ENCODE measurements around the gene RASA1.

RASA1 gene

DNA sequence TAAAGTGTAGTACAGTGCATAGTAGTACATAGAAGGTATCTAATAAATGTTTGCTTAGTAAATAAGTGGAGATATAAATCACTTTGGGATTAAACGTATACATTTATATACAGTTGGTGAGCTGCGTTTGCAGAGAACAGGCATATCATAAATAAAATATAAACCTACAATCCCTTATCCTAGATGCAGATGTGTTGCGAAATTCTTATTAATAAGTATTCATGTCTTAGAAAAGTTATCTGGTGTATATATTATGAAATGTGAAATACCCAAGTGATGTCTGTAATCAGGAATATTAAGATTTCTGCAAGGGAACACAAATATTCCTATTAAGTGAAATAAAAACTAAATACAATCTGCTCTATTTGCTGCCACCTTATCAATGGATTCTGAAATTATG is 136.2 kb downstream of the RASA1 start:
- no peak for DNase-seq (ENCODE audit: low read depth)

DNA sequence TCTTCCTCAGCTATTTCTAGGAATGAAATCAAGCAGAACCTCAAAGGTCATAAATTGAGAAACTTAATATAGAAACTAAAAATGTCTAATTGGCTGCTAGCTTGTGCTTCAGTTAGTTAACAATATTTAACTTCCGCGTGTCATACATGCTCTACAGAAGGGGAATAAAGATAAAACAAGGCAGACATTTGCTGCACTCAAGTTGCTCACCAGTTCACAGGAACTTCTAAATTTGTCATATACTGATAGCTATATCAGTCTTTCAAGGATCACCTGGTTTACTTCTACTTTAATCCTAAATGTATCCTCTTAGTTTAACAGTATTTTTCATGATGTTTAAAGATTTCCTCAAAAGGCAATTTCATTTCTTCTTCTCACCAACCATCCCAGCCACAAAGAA is 136.7 kb downstream of the RASA1 start:
- no peak for DNase-seq (ENCODE audit: low read depth)

- no peak for DNase-seq (ENCODE audit: low read depth)
Observed at GRCh38 chr5:87405472-87406155, 137.9 kb downstream of the RASA1 start.

DNA sequence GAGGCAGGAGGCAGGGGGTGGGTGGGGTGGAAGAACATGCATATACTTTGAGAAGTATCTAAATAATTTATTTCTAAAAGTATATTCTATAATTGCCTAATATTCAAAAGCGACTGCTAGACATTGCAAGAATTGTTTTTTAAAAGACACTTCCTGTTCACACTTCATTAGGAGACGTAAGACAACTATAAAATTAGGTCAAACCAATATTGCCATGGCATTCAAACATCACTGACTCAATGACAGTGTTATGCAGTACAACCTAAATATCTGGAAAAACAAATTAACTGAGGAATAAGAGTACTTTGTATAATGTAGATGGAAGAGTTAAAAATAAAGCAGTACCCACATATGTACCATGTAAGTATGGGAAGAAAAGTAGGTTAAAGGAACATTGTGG is 140.5 kb downstream of the RASA1 start:
- DNase-seq (ENCODE audit: low read depth) = no peak

- DNase-seq (ENCODE audit: low read depth) = no peak
Observed at GRCh38 chr5:87410931-87411330, 143.2 kb downstream of the RASA1 start.

- no peak for DNase-seq (ENCODE audit: low read depth)
Observed at GRCh38 chr5:87411586-87411972, 143.9 kb downstream of the RASA1 start.

DNA sequence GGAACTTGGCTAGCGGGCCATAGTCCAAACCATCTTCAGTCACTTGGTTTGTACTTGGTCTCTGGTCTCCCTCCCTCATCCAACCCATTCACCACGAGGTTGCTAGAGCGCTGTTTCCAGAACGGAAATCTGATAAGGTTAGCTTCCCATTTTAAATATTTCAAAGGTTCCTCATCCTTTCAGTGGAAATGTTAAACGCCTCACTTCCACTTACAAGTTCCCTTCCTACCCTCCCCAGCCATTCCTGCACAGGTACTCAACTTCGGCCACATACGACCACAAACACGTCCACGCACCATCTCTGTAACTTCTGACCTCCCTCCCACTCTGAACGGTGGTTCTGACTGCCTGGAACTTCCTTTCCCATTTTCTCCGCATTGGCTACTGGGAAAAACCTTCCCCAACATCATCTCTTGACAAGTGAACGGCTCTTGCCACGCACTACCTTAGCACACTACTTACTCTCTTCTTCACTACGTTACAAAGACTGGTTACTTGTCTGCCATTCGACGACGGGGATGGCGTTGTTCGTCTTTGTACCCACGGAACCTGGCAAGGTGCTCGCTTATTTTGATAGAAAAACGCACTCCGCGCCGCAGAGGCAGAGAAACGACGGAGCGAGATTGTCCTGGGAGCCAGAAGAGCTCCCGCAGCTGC is 144.4 kb downstream of the RASA1 start:
- no peak for DNase-seq (ENCODE audit: low read depth)

GRCh38 chr5:87412630-87413342 is 145.1 kb downstream of the RASA1 start, which contains the start of gene CCNH:
Gene CCNH (minus strand): TSS chr5:87412930. CDS start chr5:87412794, 136 bp downstream.
- DNase-seq (ENCODE audit: low read depth) = peak; percentile 95

GRCh38 chr5:87413343-87413645 is 145.6 kb downstream of the RASA1 start:
- DNase-seq (ENCODE audit: low read depth) = no peak

DNA sequence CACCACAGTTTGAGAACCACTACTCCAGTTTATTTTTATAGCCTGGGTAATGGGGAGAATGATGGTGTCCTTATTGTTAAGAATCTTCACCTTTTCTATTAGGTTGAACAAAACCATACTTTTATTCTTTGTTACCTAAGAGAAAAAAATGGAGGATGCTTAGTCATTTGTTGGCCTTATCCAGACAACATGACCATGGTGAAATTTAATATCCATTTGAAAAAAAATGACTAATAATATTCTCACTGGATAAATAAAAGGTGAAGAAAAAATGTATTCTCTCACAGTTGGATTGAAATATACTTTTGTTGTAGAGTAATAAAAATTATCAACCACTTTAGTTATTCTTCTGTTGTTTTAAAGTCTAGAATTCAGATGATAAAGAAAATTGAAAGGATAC is 150.8 kb downstream of the RASA1 start:
- DNase-seq (ENCODE audit: low read depth) = no peak

DNA sequence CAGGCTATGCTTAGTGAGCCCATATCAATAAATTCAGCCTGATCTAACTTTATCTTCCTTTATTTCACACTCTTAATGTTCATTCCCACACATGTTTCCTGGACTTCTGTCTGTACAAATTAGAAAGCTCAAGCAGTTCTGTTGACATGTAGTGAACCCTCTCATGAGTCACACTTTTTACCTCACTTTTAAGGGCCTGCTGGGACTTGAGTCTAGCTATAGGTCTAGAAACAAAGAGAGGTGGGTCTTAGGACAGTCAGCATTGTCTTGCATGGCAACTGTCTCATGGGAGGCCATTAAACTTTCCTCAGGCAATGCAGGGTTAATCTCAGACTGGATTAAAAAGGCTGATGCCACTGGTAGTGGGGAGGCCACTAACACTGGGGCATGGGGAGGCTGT is 153.6 kb downstream of the RASA1 start:
- DNase-seq (ENCODE audit: low read depth) = no peak

DNA sequence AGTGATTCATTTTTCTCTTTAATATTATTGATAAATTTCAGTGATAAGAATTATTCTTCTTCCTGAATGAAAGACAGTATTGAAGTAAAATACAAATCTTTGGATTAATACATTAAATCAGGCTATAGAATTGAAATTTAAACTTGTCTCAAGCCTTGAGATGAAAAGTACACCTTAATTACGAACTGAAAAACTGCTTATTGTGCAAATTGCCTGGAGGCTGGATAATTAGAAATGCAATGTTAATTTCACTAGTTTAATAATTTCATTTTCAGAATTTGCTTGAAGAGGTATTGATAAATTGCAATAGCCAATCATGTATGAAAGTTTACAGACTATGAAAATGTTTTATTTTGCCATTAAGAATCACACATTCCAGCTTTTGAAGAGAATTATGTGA is 156.1 kb downstream of the RASA1 start:
- DNase-seq (ENCODE audit: low read depth) = no peak

DNA sequence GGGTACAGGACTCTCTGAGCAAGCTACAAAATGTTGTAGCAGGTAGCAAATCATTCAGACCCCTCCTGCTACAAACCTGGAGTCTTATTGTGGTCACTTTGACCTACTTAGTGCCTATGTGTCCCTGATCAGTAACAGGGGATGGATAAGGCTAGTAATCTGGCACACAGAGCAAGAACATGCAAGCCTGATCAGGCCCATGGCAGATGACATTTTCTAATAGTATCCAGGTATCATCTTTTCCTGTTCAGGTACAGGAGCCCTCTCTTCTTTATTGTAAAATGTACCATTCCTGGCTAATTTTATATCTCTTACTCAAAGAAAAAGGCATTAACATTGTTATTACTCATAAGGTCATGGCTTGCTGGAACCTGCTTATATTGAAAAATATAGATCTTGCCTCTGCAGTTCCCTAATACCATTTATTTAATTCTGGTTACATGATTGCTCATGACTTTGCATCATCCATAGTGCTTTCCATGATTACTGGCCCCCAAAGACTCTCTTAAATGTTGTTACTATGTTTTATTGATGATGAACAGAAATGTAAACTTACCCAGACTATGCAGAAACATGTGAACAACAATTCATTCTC is 163.3 kb downstream of the RASA1 start:
- no peak for DNase-seq (ENCODE audit: low read depth)

- DNase-seq (ENCODE audit: low read depth) = no peak
Observed at GRCh38 chr5:87432460-87432859, 164.8 kb downstream of the RASA1 start.

- no peak for DNase-seq (ENCODE audit: low read depth)
Observed at GRCh38 chr5:87433945-87434344, 166.3 kb downstream of the RASA1 start.

GRCh38 chr5:87434461-87434860 is 166.8 kb downstream of the RASA1 start:
- DNase-seq (ENCODE audit: low read depth) = no peak

GRCh38 chr5:87435144-87435694 is 167.5 kb downstream of the RASA1 start:
- no peak for DNase-seq (ENCODE audit: low read depth)

GRCh38 chr5:87437724-87438123 is 170.0 kb downstream of the RASA1 start:
- no peak for DNase-seq (ENCODE audit: low read depth)

DNA sequence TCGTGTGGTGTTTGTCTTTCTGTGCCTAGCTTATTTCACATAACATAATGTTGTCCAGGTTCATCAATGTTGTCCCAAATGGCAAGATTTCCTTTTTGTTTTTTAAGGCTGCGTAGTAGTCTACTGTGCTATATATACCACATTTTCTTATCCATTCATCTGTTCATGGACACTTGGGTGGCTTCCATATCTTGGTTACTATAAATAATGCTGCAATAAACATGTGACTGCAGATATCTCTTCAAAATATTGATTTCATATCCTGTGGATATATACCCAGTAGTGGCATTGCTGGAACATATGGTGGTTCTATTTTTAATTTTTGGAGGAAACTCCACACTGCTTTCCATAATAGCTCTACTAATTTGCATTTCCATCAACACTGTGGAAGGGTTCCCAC is 170.5 kb downstream of the RASA1 start:
- DNase-seq (ENCODE audit: low read depth) = no peak
